ENCODE results near the gene TBC1D8.

The TBC1D8 gene

GRCh38 chr2:101027852-101028251 is 123.3 kb downstream of the TBC1D8 start:
- DNase-seq (ENCODE audit: low read depth in 2 of 2) = no peak

GRCh38 chr2:101026923-101027469 is 124.2 kb downstream of the TBC1D8 start:
- DNase-seq (ENCODE audit: low read depth in 2 of 2) = no peak

DNA sequence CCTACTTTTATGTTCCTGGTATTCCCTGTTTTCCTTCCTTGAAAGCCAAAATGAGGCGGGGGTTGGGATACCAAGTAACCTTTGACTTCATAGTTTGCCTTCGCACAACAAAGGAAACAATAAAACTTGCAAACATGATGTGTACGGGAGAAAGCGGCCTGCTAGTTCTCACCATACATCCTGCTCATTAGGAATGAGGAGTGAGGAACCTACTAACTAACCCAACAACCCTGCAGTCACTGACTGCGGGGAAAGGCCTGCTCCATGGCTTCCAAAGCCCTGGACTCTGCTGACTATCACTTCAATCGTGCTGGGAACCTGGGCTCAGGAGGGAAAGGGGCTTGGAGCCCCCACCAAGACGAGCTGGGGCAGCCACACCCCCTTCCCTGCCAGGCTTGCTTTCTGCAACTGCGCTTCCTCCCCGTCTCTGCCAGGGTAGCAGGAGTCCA is 124.9 kb downstream of the TBC1D8 start:
- DNase-seq (ENCODE audit: low read depth in 2 of 2) = no peak

DNA sequence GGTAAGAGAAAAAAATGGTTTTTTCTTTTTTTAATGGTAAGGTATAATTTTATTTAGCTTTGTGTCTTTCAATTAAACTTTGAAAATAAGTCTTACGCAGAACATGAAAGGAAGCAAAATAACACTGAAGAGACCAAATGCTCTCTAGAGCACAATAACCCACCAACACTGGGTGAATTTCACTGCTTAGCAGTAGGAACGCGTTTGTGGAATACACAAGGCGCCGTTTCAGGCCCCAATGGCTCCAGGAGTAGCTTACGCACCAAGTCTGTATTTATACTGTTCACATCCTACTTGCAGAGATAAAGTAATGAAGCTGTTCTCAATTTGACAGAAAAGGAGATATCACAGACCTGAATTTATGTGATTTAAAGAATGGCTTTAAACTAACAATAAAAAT is 125.6 kb downstream of the TBC1D8 start:
- no peak for DNase-seq (ENCODE audit: low read depth in 2 of 2)

DNA sequence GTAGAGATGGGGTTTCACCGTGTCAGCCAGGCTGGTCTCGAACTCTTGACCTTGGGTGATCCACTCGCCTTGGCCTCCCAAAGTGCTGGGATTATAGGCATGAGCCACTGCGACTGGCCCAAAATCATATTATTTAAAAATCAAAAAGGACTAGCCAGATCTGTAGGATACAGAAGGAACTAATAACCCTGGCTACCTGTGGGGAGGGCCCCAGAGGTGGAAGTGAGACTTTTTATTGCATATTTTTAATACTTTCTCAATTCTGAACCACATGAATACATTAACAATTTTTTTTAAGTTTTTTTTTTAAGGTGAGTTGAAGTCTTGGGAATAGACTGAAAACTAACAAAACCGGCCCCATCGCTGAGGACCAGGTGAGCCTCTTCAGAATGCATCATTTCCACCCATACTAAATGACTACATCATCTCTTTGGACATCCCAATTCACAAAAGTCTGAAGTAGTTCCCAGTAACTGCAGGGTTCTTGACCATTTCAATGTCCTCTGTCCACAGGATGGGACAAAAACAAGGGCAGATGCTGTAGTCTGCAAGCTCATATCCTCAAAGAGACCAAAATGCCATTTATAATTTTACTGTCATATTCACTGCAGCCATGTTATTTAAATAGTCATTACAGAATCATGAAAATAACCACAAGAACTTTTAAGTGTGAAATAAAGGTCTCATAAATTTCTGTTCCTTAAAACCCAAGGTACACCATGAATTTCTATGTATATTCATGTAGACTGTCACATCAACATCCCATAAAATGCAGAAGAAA is 127.7 kb downstream of the TBC1D8 start:
- DNase-seq (ENCODE audit: low read depth in 2 of 2) = no peak

GRCh38 chr2:101022221-101022620 is 129.0 kb downstream of the TBC1D8 start:
- DNase-seq (ENCODE audit: low read depth in 2 of 2) = no peak

DNA sequence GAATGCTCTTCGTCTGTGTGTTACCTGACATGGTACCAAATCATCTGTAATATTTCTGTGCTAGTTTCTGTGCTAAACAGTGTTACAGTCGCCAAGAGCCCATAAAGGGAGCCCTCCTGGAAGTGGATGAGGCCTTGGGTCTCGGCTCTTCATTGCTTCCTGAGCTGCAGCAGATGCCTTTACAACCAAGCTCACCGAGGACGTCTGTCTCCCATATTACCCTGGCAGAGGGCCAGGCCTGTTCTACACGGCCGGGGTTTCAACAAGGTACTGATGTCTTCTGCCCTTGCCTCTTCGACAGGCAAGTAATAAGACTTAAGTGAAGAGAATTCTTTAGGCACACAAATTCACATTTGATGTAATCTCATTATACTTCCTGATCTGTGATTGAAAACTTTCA is 132.2 kb downstream of the TBC1D8 start:
- DNase-seq (ENCODE audit: low read depth in 2 of 2) = no peak

DNA sequence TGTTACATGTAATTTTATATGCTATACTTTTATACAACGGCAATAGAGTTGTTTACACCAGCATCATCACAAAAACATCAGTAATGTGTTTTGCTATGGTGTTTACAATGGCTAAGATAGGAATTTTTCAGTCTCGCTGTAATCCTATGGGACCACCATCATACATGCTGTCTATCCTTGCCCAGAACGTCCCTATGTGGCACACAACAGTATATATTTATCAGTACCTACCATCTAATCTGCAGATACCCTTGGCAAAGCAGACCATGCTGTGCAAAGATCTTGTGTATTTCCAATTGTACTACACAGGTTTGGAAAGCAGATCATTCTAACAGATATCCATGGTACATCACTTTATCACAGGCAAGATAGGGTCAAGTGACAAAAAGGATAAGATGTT is 133.8 kb downstream of the TBC1D8 start:
- DNase-seq (ENCODE audit: low read depth in 2 of 2) = no peak

DNA sequence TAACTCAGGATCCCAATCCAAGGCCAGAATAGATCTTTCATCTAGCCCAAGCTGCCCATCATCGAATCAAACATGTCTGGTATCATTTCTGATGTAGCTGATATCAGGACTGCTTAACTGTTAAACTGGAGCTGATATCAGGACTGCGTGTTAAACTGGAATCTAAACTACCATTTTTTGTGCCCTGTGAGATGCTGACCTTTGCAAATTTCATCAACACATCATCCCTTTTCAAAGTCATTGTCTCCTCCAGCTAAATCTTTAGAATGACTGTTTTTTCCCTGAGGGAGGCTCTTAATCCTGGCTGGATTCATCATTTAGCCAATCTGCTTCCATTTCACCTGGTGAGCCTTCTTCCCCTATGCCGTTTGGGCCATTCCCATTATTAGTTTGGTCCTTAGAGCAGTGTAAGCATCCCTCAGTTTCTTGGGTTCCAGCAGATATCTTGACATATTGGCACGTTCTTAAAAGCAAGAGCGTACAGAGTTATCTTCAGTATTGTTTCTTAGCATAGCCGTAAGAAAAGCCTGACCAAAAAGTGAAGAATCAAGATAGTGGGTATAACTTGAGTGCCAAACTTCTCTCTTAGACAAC is 136.8 kb downstream of the TBC1D8 start:
- DNase-seq (ENCODE audit: low read depth in 2 of 2) = no peak

GRCh38 chr2:101012706-101013181 is 138.4 kb downstream of the TBC1D8 start:
- DNase-seq (ENCODE audit: low read depth in 2 of 2) = no peak

- DNase-seq (ENCODE audit: low read depth in 2 of 2) = no peak
Observed at GRCh38 chr2:101012054-101012705, 139.0 kb downstream of the TBC1D8 start.

DNA sequence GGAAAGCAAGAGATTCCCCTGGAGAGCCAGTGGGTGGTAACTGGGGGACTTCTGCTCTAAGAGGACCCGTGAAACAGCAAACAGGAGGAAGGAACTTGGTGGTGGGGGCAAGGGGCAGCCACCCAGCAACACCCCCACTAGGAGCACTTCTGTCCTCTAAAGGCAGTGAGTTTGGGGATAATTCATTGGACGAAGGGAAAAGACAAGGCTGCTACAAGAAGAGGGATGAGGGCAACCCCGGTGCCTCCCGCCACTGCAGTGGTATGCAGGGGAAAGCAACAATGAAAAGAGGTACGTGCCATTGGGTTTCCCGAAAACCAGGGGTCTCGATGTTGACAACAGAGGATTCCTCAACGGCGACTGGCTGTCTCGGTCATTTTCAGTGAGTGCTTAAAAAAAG is 140.0 kb downstream of the TBC1D8 start:
- no peak for DNase-seq (ENCODE audit: low read depth in 2 of 2)

- DNase-seq (ENCODE audit: low read depth in 2 of 2) = no peak
Observed at GRCh38 chr2:101007415-101008345, 143.5 kb downstream of the TBC1D8 start.

DNA sequence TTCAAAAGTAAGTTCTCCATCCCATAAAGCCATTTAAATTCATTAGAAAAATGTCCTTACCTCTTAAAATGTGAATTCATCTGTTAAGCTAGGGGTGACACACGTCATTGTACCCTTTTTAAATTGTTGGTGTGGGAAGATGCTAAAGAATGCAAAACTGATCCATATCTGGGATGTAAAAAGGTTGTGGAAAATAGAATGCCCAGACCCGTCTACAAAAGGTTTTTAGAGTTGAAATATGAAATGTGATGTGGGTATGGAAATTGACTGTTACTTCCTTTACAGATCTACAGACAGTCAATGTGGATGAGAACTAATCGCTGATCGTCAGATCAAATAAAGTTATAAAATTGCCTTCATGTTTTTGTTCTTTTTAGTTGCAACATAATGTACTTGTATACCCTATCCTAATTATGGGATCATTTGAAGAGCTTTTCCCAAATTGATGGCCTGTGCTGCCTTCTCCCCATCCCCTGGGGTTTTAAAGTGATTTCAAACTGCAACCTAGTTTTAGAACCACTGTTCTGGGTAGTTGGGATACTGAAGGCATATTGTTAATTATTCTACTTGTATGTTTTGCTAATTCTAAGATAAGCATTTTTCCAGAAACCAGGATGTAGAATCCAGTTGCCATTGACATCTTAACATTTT is 145.0 kb downstream of the TBC1D8 start:
- DNase-seq (ENCODE audit: low read depth in 2 of 2) = no peak

DNA sequence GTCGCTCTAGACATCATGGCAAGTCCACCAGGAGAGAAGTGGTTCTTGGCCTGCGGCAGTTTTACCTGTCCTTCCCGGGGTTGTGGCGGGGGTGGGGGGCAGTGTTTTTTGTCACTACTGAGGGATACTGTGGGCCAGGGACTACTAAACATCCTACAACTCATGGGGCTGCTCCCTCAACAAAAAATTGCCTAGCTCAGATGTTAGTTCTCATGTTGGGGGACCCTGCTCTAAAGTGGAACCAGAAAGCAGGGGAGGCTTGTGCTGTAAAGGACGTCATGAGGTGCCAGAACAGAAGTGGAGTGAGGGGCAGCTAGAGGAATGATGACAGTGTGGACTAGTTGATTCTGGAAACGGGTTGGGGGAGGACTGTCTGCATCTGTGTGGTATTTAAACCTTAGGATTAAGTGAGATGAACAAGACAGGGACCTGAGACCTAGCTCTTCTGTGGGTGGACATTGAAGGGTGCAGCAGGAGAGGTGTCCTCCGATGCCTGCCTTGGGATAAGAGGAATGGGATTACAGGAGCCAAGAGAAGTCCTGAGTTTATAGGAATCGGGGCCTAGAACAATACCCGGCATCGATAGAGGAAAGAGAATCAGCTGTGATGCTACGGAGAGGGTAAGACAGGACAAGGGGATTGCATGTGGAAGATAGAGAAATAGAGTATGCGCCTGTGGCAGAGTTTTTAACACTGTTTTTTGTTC is 146.4 kb downstream of the TBC1D8 start:
- DNase-seq (ENCODE audit: low read depth in 2 of 2) = no peak

GRCh38 chr2:101003278-101003775 is 147.9 kb downstream of the TBC1D8 start:
- no peak for DNase-seq (ENCODE audit: low read depth in 2 of 2)

DNA sequence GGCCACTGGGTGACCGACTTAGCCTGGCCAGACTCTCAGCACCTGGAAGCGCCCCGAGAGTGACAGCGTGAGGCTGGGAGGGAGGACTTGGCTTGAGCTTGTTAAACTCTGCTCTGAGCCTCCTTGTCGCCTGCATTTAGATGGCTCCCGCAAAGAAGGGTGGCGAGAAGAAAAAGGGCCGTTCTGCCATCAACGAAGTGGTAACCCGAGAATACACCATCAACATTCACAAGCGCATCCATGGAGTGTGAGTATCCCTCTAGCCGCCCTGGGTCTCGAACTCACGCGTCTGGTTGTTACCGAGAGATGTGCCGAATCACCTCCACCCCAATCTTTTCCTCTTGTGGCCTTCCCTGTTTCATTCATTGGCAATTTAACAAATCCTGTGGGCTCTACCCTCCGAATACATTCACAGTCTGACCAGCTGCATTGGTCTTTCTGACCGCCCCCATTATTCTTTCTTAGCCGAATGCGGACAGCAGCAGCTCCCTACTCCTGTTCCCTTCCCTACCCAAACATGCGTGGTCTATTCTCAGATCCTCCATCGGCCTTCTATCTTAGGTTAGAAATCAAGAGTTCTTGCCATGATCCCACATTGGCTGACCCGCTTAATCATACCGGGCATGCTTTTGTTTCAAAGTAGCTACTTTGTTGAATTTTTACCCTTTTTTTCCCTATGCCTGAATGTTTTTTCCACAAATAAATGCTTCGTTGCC is 148.5 kb downstream of the TBC1D8 start:
- no peak for DNase-seq (ENCODE audit: low read depth in 2 of 2)

DNA sequence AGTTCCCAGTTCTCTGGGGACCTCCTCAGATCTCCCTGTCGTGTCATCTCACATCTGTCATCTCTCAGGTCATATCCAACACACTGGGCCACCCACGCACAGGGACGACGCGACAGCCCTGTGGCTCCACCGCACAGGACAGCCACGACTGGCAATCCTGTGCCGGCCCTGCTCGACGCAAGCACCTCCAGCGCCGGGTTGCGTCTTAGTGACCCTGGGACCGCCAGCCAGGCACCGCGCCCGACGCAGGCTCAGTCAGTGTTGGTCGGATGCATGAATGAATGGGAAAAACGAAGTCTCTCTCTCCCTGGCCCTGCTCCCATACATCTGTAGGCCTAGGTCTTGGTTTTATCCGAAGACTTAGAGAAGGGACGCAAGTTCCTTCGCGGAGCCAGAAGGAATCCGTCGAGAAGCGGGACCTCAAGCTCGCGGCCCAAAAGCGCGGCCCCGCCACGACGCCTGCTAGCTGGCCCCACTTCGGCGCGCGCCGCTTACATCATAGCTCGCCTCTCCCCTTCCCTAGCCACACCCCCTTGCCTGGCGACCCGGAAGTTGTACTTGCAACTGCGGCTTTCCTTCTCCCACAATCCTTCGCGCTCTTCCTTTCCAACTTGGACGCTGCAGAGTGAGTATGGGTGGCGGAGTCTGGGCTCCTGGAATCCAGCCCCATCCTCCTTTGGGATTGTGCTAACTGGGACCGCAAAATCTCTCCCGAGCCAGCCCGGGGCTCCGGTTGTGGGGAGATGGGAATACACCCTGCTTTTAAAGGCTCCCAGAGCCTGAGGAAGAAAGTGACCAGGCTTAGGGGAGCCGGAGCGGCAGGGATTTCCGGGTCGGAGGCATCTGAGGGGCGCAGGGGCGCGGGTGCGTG is 149.3 kb downstream of the TBC1D8 start, which contains the start of gene RPL31:
Gene RPL31, plus strand, starts transcription at position 599 of the 871 bp plus-strand sequence. CDS start 413 bp downstream, outside the sequence.
- peak; percentile 88 to 93 for DNase-seq (ENCODE audit: low read depth in 2 of 2)
